Calu3 (cell line): ENCODE data around the gene MN1. TPM values are rescaled to one million over a fixed set of nuclear protein-coding genes. Genes with fewer than 3 reads are reported as not detected.
"Not testable (repeated sequence)": the region's sequence is repeated elsewhere in the genome, so short reads cannot be mapped to it uniquely, and the experiment has no call there.

ENCODE experiments used
- BruUV-seq: library from RNA; stranded (reverse); fragments of 400-500 nt; replicated peaks from 2 replicates; lab custom pipeline; 2021; lab: Mats Ljungman, UMichigan
- CTCF ChIA-PET: fragments of 300-600 bp; sonication (Branson Sonifier 250); formaldehyde crosslinking; loops from one replicate; lab custom pipeline; 2022; ENCODE audit warnings: antibody characterized with exemption; lab: Charles Lee
- DNase-seq: peaks from one replicate; pipeline ENCODE4 v3.0.0; 2022
- H3K27ac Mint-ChIP-seq: one replicate; pipeline ENCODE4 v1.8.0; 2022; ENCODE audit warnings: mixed read lengths; ENCODE audit not compliant: unreplicated experiment
- H3K27me3 Mint-ChIP-seq: one replicate; pipeline ENCODE4 v1.8.0; 2022; ENCODE audit warnings: mixed read lengths; ENCODE audit not compliant: unreplicated experiment
- H3K36me3 Mint-ChIP-seq: one replicate; pipeline ENCODE4 v1.8.0; 2022; ENCODE audit warnings: mild to moderate bottlenecking, moderate library complexity, mixed read lengths; ENCODE audit not compliant: insufficient read depth, unreplicated experiment
- H3K4me1 Mint-ChIP-seq: one replicate; pipeline ENCODE4 v1.8.0; 2022; ENCODE audit warnings: mild to moderate bottlenecking, low read depth, mixed read lengths; ENCODE audit not compliant: unreplicated experiment
- H3K4me3 Mint-ChIP-seq: one replicate; pipeline ENCODE4 v1.8.0; 2022; ENCODE audit warnings: mild to moderate bottlenecking, low read depth, moderate library complexity, mixed read lengths; ENCODE audit not compliant: unreplicated experiment
- H3K9me3 Mint-ChIP-seq: one replicate; pipeline ENCODE4 v1.8.0; 2022; ENCODE audit warnings: low read depth, mixed read lengths; ENCODE audit not compliant: unreplicated experiment
- intact Hi-C: fragments of 100-400 bp; cut with micrococcal nuclease; formaldehyde crosslinking; loops from one replicate; pipeline ENCODE4 v1.10.0; 2022; ENCODE audit not compliant: unreplicated experiment
- total RNA-seq: library from RNA; stranded (reverse); gene quantifications from 2 replicates; pipeline ENCODE4 v1.2.3, GENCODE V29; 2022
- TF ChIP-seq, protein P1 (sequence below): fragments of 200-600 bp; IDR thresholded peaks from one replicate; pipeline ENCODE4 v1.8.0; 2022; ENCODE audit warnings: antibody characterized with exemption; ENCODE audit not compliant: unreplicated experiment

MN1 gene
- total RNA-seq, 1 experiment from 2014 or later, result 2.3 TPM

DNA sequence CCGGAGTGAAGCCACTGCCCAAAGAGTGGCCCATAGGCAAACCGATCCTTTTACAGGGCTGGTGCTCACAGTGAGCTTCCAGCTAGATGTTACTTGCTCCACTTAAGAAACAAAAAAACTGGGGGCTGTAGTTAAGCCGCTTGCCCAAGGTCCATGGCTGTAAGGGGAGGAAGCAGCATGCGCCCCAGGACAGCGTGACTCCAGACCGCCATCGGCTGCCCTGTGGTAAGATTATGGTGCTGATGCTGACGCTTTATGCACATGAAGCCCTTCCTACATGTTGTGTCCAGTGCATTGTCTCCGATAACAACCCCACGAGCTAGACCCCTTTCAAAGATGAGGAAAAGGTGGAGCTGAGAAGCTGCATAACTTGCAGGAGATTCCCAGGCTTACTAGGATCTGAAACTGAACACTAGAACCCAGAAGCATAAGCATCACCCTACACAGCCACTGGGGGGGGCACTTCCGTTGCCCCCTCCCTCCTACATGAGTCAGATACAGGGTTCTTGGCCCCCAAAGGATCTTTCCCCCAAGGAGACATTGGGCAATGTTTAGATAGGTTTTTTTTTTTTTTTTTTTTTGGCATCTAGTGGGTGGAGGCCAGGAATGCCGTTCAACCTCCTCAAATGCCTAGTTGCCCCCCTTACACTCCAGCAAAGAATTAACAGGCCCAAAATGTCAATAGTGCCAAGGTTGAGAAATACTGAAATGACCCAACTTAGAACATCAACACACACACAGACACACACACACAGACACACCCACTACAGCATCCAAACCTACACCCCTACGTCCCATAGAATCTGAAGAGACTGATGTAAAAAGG, 53.9 kb downstream of the MN1 start:
- CTCF ChIA-PET, result interaction anchor here (0.6 to 1.1 kb wide), 2 partner anchors 17 to 1348 kb away, joined by 3 read pairs; no protein-coding TSS in a partner anchor
- H3K27me3 Mint-ChIP-seq, result peaks cover 11% of the 10 kb centered on the region
- no TSS peak for BruUV-seq
- no peak overlapping the region for H3K4me3 Mint-ChIP-seq
- TF ChIP-seq, protein P1, sequence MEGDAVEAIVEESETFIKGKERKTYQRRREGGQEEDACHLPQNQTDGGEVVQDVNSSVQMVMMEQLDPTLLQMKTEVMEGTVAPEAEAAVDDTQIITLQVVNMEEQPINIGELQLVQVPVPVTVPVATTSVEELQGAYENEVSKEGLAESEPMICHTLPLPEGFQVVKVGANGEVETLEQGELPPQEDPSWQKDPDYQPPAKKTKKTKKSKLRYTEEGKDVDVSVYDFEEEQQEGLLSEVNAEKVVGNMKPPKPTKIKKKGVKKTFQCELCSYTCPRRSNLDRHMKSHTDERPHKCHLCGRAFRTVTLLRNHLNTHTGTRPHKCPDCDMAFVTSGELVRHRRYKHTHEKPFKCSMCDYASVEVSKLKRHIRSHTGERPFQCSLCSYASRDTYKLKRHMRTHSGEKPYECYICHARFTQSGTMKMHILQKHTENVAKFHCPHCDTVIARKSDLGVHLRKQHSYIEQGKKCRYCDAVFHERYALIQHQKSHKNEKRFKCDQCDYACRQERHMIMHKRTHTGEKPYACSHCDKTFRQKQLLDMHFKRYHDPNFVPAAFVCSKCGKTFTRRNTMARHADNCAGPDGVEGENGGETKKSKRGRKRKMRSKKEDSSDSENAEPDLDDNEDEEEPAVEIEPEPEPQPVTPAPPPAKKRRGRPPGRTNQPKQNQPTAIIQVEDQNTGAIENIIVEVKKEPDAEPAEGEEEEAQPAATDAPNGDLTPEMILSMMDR, result no peak
- no peak overlapping the region for H3K27ac Mint-ChIP-seq
- no peak for DNase-seq
- intact Hi-C loops, result no loop called here
- no peaks in the 10 kb centered on the region for H3K9me3 Mint-ChIP-seq
- peaks cover 18% of the 10 kb centered on the region for H3K4me1 Mint-ChIP-seq
- no peaks in the 10 kb centered on the region for H3K36me3 Mint-ChIP-seq

DNA sequence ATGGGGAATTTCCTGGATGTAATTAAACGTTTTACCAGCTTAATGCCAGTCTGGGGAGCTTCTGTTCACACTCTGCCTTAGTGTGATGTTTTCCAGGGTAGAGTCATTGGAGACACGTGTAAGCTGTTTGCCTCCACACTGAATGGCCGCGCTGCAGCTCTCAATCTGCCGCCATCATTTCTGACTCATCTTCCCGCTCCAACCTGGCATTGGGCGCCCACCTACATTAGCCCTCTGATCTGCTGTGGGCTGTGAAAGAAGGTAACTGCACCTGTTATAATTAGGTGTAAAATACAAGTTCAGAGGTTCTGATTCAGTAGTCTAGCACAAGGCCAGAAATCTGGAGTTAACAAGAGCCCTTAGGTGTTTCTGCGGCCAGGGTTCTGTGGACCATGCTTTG, 54.6 kb downstream of the MN1 start:
- no peak for DNase-seq
- no TSS peak for BruUV-seq
- TF ChIP-seq, protein P1, result no peak
- peaks cover 17% of the 10 kb centered on the region for H3K27me3 Mint-ChIP-seq
- no peak overlapping the region for H3K27ac Mint-ChIP-seq
- peaks cover 18% of the 10 kb centered on the region for H3K4me1 Mint-ChIP-seq
- H3K9me3 Mint-ChIP-seq, result no peaks in the 10 kb centered on the region
- no peaks in the 10 kb centered on the region for H3K36me3 Mint-ChIP-seq
- no peak overlapping the region for H3K4me3 Mint-ChIP-seq
- CTCF ChIA-PET, result no interaction called here
- intact Hi-C loops, result no loop called here

DNA sequence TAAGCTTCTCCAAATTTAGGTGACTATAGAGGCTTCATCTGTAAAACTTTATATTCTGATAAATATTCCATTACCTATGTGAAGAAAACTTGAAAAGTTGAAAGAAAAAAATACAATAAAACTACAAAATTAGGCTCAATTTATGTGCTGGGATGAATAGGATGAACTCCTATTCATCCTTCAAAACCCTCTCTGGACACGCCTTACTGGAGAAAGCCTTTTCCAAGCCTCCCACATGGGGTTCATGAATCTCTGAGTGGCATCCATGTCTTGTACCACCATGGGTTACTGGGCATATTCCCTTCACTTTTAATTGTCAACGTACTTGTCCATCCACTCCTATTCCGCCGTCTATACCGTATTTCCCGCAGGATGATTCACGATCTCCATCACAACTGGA, 55.7 kb downstream of the MN1 start:
- H3K27me3 Mint-ChIP-seq, result peaks cover 18% of the 10 kb centered on the region
- intact Hi-C loops, result no loop called here
- no peak overlapping the region for H3K4me3 Mint-ChIP-seq
- no peak overlapping the region for H3K27ac Mint-ChIP-seq
- CTCF ChIA-PET, result no interaction called here
- TF ChIP-seq, protein P1, result no peak
- H3K9me3 Mint-ChIP-seq, result no peaks in the 10 kb centered on the region
- no TSS peak for BruUV-seq
- DNase-seq, result no peak
- H3K4me1 Mint-ChIP-seq, result peaks cover 18% of the 10 kb centered on the region
- H3K36me3 Mint-ChIP-seq, result no peaks in the 10 kb centered on the region

DNA sequence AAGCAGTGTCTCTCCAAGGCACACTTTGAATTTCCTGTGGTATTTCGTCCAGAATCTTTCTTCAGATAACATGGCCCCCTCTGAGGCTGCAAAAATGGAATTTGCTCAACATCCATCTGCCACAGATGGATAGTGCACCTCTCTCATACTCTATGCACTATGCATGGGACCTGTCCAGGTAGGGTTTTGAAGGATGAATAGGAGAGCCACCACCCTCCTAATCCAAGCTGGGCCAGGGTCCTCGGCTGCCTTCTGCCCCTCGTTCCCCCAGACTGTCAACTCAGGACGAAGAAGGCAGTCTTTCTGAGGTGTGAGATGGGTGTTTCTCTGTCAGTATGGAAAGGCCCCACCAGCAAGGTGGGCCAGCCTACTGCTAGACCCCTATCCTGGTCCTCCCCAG, 56.4 kb downstream of the MN1 start:
- no peaks in the 10 kb centered on the region for H3K9me3 Mint-ChIP-seq
- no peak overlapping the region for H3K27ac Mint-ChIP-seq
- no peak for DNase-seq
- CTCF ChIA-PET, result no interaction called here
- no peak overlapping the region for H3K4me3 Mint-ChIP-seq
- peaks cover 18% of the 10 kb centered on the region for H3K4me1 Mint-ChIP-seq
- intact Hi-C loops, result no loop called here
- no peaks in the 10 kb centered on the region for H3K36me3 Mint-ChIP-seq
- no TSS peak for BruUV-seq
- TF ChIP-seq, protein P1, result no peak
- peaks cover 18% of the 10 kb centered on the region for H3K27me3 Mint-ChIP-seq

DNA sequence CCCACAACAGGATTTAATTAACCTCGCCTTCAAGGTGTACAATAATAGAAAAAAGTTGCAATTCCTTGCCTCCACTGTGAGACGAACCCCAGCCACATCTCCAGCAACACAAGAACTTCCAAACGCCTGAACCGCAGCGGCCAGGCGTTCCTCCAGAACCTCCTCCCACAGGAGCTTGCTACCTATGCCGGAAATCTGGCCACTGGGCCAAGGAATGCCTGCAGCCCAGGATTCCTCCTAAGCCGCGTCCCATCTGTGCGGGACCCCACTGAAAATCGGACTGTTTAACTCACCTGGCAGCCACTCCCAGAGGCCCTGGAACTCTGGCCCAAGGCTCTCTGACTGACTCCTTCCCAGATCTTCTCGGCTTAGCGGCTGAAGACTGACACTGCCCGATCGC, 57.5 kb downstream of the MN1 start:
- peaks cover 16% of the 10 kb centered on the region for H3K4me1 Mint-ChIP-seq
- DNase-seq, intact Hi-C loops, BruUV-seq, H3K4me3 Mint-ChIP-seq, H3K36me3 Mint-ChIP-seq, CTCF ChIA-PET, H3K27ac Mint-ChIP-seq, H3K9me3 Mint-ChIP-seq: not testable (repeated sequence)
- H3K27me3 Mint-ChIP-seq, result peaks cover 18% of the 10 kb centered on the region
